Inferior parietal cortex (tissue), 1 donor: Measurements from ENCODE around the gene SYT6.

Experiments
- DNase-seq: peaks from one replicate; pipeline ENCODE4 v3.0.0-alpha.2; 2016; ENCODE audit errors: extremely low spot score

Gene SYT6

DNA sequence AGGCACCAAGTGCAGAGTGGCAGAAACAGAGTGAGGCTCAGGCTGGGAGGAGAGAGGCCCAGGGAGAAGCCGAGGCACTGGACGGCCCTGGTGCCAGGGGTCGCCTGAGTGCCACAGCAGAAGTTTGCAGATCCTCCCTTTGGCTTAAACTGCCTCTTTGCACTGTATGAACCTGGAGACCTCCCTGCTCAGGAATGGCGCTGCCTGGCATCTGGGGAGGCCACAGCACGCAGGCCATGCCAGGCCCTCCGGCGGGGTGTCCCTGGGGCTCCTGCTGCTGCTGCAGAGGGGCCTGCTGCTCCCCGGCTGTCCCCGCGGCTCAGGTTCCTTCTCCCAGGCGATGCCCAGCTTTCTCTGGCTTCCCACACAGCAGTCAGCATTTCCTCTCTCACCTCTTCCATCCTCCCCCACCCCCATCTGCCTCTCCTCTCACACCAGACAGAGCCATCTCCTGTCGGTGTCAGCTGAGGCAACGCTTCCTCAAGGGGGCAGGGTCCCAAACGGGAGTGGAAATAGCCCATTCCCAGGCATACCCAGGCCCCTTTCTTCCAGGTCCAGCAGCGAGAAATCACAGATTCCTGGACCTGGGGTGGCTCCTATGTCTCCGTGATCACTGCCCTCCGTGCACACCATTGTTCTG is 35.2 kb downstream of the SYT6 start:
- no peak for DNase-seq

DNA sequence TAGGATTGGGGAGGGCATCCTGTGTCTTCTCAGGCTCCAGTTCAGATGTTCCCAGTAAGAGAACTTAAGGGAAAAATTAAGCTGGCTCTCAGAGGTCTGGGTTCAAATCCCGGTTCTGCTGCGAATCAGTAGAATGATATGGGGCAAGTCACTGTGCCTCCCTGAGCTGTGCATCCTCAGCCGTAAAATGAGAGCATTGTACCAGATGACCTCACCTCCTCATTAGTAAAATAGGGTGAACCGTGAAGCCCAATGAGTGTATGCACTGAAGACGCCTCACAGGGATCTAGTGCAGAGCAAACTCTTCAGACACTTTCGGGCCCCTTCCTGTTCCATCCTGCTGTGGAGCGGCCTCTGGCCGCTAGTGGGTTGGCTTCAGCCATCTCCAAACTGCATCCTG is 36.0 kb downstream of the SYT6 start:
- no peak for DNase-seq

- no peak for DNase-seq
Observed at GRCh38 chr1:114116086-114116485, 37.6 kb downstream of the SYT6 start.

GRCh38 chr1:114114185-114115094 is 39.2 kb downstream of the SYT6 start:
- DNase-seq = no peak

DNA sequence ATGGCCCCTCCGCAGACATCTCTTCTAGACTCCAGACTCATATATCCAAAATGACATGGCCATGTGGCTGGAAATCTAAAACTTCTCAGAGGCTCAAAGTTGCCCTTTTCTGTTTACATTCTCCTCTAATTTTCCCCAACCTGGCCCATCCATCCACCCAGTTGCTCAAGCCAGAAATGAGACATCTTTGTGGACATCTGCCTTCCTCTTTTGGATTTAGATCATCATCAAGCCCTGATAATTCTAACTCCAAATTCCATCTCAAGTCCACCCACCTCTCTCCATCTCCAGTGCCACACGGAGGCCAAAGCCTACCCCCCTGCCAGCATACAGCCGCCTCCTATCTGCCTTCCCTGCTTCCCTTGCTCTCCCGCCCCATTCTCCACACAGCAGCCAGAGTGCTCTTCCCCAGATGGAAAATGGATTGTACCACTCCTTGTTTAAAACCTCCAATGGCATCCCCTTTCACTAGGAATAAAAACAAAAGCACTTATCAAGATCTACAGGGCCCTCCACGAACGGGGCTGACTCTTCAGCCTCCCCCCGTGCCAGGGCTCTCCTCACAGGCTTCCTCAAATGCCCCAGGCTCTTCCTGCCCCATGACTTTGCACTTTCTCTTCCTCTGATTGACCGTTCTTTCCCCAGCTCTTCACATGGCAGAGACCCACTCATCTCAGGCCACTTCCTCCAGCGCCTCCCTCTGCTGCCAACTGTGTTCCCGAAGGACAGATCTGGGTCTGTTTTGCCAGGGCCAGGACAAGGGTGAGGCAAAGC is 40.1 kb downstream of the SYT6 start:
- no peak for DNase-seq

GRCh38 chr1:114112775-114113174 is 40.9 kb downstream of the SYT6 start:
- no peak for DNase-seq

DNA sequence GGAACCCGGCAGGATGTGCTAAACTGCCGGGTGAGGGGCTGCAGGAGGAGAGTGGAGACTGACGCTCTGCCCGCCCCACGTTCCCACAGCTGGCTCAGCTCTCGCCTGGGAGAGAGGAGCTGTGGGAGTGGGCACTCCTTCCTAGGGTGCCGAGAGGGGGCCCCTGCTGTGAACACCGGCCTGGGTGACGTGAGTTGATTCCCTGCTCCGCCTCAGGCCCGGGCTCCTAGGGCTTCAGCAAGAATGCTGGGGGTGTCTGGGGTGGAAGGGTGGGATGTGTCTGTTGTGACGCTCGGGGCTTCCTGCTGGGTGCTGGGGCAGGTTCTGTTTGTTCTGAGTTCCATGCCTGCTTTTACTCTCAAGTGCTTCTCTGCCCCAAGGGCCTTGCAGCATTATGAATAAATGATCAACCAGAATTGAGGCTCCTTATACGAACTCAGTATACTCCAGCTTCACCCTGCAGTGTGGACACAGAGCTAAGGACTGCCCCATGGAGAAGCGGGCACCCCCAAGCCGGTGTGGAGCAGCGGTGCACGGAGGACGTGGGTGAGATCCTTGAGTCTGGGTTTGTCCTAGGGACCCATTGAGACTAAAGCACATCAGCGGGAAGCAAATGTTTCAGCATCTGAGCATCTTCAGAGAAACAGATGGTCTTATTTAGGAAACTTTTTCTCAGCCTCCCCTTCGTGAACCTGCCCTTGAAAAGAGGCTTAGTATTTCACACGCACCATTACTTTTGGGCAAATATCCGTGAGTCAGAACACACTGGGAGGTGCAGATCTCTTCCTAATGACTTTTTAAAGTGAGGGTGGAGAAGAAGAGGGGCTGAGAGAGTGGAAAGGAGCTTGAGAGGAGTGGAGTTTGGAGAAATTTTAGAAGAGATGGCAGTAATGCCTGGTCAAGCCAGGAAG is 41.7 kb downstream of the SYT6 start:
- no peak for DNase-seq

- DNase-seq = no peak
Observed at GRCh38 chr1:114109981-114110380, 43.7 kb downstream of the SYT6 start.

- no peak for DNase-seq
Observed at GRCh38 chr1:114108751-114109255, 44.9 kb downstream of the SYT6 start.

GRCh38 chr1:114107474-114108435 is 45.9 kb downstream of the SYT6 start:
- no peak for DNase-seq

DNA sequence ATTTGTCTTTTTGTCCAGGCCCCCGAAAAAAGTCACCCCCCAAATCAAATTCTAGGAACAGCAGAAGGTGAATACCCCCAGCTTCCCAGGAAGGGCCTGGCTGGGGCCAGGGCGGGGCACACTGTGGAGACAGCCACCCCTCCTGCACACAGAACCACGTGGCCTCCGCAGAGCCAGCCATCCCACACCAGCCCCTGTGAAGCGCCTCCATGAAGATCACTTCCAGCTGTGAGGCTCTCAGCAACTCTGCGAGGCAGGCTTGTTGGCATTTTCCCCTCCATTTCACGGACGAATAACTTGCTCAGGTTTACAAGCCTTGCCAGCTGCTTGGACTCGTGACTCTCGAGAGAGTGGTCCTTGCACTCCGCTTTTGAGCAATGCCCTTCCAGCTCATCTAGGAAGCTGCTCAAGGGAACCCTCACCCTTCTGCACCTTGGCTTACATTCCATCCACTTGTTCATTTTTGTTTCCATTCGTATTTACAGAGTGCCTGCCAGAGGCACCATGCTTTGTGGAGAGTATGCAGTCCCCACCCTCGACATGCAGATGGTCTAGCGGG is 48.2 kb downstream of the SYT6 start:
- DNase-seq = no peak

DNA sequence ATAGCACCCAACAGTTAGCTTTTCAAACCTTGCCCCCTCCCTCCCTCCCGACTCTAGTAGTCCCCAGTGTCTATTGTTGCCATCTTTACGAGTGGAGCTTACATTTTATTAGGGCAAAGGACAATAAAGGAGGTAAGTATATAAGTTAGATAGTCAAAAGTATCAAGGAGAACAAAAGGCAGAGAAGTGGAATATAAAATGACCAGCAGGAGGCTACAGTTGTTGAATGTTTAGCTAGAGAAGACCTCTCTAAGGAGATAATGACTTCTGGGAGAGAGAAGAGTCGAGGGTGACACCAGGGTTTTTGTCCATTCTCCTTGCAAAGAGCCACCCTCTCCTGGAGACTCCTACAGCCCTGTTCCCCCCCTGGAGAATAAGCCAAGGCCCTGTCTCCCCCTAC is 48.7 kb downstream of the SYT6 start:
- no peak for DNase-seq

- DNase-seq = no peak
Observed at GRCh38 chr1:114103992-114104391, 49.7 kb downstream of the SYT6 start.

DNA sequence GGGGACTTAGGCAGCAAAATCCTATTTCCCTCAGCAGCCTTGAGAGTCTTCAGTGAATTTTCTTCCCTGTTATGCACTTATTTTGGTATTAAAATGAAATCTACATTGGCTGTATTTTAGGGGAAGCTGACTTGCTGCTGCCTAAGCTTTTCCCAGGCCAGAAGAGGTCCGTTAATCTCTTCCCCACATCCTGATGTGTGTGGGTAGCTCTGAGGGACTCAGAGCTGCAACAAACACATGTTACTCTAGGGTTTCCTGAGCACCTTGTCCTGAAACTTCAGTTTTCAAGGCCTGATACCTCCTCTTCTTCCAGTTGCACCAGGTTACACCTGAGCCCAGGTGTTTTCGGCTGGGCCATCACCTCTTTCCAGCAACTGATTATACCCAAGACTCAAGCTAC is 51.5 kb downstream of the SYT6 start:
- DNase-seq = no peak

- no peak for DNase-seq
Observed at GRCh38 chr1:114100148-114100547, 53.5 kb downstream of the SYT6 start.

GRCh38 chr1:114099268-114099667 is 54.4 kb downstream of the SYT6 start:
- DNase-seq = no peak

DNA sequence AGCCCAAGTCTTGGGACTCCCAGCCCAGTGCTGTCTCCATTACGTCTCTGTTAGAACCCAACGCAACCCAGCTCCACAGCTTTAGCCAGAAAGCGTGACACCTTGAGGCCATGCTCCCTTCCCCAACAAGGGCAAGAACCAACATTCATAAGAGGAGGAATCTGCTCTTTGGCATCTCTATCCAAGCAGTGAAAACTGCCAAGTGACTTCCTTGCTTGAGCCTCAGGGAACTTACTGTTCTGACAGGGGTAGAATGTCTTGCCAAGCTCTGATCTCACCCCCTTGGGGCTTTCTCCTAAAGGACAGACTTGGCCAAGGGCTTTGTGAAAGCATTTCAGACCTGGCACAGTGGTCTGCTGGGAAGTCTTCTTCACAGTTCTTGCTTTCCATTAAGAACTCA is 56.6 kb downstream of the SYT6 start:
- DNase-seq = no peak

- no peak for DNase-seq
Observed at GRCh38 chr1:114094675-114095074, 59.0 kb downstream of the SYT6 start.

- no peak for DNase-seq
Observed at GRCh38 chr1:114094363-114094634, 59.4 kb downstream of the SYT6 start.
